IPS-18c (cell line): ENCODE results near the gene RAB37.

ENCODE experiments used
- H3K4me3 ChIP-seq: 2 replicates; pipeline ENCODE4 v1.7.0; 2013; ENCODE audit warnings: low read depth, mild to moderate bottlenecking, low read length, moderate library complexity; ENCODE audit not compliant: insufficient read depth
- H3K9me3 ChIP-seq: one replicate; pipeline ENCODE4 v1.6.1; 2013; ENCODE audit warnings: mild to moderate bottlenecking, low read length, moderate library complexity; ENCODE audit not compliant: control insufficient read depth, insufficient read depth

RAB37 gene

GRCh38 chr17:74740173-74740572 is 3.1 kb downstream of the RAB37 start:
- Histone ChIP-seq H3K4me3 (no peak overlapping the region), H3K9me3 (no peaks in the 10 kb centered on the region)

DNA sequence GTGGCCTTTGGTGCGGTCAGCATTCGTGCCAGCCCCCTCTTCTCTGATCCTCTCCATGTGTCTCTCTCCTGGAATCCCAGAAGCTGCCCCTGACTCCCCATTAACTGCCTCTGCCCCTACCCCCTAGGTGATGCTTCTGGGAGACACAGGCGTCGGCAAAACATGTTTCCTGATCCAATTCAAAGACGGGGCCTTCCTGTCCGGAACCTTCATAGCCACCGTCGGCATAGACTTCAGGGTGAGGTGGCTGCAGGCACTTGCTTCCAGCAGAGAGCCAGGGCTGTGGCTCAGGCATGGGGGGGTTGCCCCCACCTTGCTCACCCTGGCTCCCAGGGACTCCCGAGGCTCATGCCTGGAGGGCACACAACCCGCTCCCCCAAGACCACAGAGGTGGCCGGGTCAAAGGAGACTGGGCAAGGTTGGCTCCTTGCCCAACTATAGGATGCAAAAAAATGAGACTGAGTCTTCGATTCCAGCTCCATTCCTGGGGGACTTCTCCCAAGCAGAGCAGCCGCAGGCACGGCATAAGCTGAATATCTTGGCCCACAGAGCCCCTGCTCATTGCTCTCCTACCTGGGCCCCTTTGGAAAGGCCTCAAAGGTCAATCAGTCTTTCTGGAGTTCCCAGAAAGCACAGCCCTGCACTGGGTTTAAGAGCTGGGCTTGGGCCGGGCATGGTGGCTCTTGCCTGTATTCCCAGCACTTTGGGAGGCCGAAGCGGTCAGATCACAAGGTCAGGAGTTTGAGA is 3.8 kb downstream of the RAB37 start:
- H3K4me3 ChIP-seq, result no peak overlapping the region
- no peaks in the 10 kb centered on the region for H3K9me3 ChIP-seq

- no peaks in the 10 kb centered on the region for H3K9me3 ChIP-seq
- no peak overlapping the region for H3K4me3 ChIP-seq
These were observed 5.1 kb downstream of the RAB37 start for GRCh38 chr17:74742153-74742515.

DNA sequence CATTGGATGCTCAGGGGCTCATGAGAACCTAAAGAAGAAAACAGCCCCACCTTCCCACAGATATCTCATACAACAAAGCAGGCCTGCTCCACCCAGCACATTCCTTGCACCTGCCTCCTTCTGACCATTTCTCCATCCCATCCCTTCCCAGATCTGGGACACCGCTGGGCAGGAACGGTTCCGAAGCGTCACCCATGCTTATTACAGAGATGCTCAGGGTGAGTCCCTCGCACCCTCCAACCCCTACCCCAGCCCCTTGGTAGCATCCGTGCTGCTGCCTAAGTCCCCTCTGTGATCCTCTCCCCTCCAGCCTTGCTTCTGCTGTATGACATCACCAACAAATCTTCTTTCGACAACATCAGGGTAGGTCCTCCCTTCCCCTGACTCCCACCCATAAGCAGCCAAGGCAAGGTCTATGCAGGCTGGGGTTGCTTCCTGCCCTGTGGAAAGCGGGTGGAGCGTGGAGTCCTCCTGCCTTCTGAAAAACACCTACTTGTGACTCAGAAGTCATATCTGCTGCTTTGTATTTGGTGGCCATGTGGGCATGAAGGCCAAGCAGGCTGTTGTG is 6.0 kb downstream of the RAB37 start:
- no peak overlapping the region for H3K4me3 ChIP-seq
- H3K9me3 ChIP-seq, result no peaks in the 10 kb centered on the region

GRCh38 chr17:74743755-74744154 is 6.7 kb downstream of the RAB37 start:
- no peak overlapping the region for H3K4me3 ChIP-seq
- H3K9me3 ChIP-seq, result no peaks in the 10 kb centered on the region

DNA sequence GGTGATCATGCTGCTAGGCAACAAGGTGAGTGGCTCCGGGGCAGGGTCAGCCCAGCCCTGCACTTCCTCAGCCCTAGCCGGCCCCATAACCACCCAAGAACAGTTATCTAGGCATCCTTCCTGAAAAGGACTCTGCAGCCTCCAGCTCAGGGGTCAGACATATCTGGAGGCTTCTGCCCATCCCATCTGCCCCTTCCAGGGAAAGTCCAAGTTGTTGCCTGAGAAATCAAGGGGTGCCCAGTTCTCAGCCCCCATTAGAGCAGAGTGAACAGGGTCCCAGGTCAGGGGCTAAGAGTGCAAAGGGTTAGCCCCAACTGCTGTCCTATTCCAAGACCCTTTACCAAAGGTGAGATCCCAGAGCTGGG is 7.3 kb downstream of the RAB37 start:
- H3K4me3 ChIP-seq, result no peak overlapping the region
- H3K9me3 ChIP-seq, result no peaks in the 10 kb centered on the region

GRCh38 chr17:74744714-74745547 is 7.9 kb downstream of the RAB37 start:
- H3K9me3 ChIP-seq, result no peaks in the 10 kb centered on the region
- peak overlapping the region; percentile 44 for H3K4me3 ChIP-seq

GRCh38 chr17:74745548-74746177 is 8.6 kb downstream of the RAB37 start:
- H3K4me3 ChIP-seq, result peak overlapping the region; percentile 34; the same call in 1 of the 2 replicates

GRCh38 chr17:74746376-74746775 is 9.3 kb downstream of the RAB37 start:
- no peaks in the 10 kb centered on the region for H3K9me3 ChIP-seq
- no peak overlapping the region for H3K4me3 ChIP-seq

More at GRCh38 chr17:74745548-74746177, 8.6 kb downstream of the RAB37 start:
- H3K9me3 ChIP-seq, result no peaks in the 10 kb centered on the region

DNA sequence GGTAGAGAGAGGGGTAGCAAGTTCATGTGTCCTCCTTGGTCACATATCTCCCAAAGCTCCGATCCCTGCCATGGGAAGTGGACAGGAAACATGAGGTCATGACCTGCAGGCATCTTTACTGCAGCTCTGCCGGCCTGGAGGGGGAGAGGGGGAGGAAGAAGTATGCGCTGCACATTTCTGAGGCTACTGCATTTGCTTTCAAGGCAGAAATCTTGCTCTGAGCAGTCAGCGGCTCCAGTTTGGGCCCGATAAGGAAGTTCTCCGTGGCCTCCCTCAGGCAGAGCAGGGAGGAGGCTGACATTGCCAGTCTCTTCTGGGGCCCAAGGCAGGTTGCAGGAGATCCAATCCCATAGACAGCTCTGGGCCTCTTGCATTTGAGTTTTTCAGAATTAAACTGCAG is 9.9 kb downstream of the RAB37 start:
- Histone ChIP-seq H3K4me3 (no peak overlapping the region), H3K9me3 (no peaks in the 10 kb centered on the region)

GRCh38 chr17:74748279-74748528 is 11.1 kb downstream of the RAB37 start:
- no peak overlapping the region; the same call in 1 of the 2 replicates for H3K4me3 ChIP-seq
- H3K9me3 ChIP-seq, result no peaks in the 10 kb centered on the region

DNA sequence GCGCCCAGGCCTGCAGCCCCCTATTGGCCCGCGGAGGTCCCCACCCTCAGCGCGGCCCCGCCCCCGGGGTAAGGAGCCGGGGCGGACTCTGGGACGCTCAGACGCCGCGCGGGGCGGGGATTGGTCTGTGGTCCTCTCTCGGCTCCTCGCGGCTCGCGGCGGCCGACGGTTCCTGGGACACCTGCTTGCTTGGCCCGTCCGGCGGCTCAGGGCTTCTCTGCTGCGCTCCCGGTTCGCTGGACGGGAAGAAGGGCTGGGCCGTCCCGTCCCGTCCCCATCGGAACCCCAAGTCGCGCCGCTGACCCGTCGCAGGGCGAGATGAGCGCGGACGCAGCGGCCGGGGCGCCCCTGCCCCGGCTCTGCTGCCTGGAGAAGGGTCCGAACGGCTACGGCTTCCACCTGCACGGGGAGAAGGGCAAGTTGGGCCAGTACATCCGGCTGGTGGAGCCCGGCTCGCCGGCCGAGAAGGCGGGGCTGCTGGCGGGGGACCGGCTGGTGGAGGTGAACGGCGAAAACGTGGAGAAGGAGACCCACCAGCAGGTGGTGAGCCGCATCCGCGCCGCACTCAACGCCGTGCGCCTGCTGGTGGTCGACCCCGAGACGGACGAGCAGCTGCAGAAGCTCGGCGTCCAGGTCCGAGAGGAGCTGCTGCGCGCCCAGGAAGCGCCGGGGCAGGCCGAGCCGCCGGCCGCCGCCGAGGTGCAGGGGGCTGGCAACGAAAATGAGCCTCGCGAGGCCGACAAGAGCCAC is 11.6 kb downstream of the RAB37 start, which contains the start of gene NHERF1:
TSS of gene NHERF1 (plus strand) at position 100 of the 750 bp plus-strand sequence. CDS start at position 319, 219 bp downstream.
- Histone ChIP-seq H3K9me3 (no peaks in the 10 kb centered on the region), H3K4me3 (peak within 1 kb of the TSS; percentile 97)

GRCh38 chr17:74749279-74750038 is 12.4 kb downstream of the RAB37 start:
- H3K4me3 ChIP-seq, result peak overlapping the region; percentile 97
- H3K9me3 ChIP-seq, result no peaks in the 10 kb centered on the region

GRCh38 chr17:74750039-74750326 is 12.9 kb downstream of the RAB37 start:
- peak overlapping the region; percentile 97 for H3K4me3 ChIP-seq
- H3K9me3 ChIP-seq, result no peaks in the 10 kb centered on the region

- H3K9me3 ChIP-seq, result no peaks in the 10 kb centered on the region
- peak overlapping the region; percentile 97 for H3K4me3 ChIP-seq
These were observed 13.4 kb downstream of the RAB37 start for GRCh38 chr17:74750327-74751069.

DNA sequence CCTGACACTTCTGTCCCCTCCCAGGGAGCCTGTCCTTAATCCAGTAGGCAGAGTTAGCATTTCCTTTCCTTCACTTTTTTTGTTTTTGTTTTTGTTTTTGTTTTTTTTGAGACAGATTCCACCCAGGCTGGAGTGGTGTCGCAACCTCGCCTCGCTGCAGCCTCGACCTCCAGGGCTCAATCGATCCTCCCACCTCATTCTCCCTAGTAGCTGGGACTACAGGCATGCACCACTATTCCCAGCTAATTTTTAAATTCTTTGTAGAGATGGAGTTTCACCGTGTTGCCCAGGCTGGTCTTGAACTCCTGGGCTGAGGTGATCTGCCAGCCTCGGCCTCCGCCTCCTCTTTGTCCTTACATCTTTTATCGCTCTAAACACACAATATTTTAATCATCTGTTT is 15.4 kb downstream of the RAB37 start:
- no peak overlapping the region for H3K4me3 ChIP-seq
- no peaks in the 10 kb centered on the region for H3K9me3 ChIP-seq
